ENCODE results near the gene TMEM147. TPM values are rescaled to one million over a fixed set of nuclear protein-coding genes. Genes with fewer than 3 reads are reported as not detected.

The TMEM147 gene
- polyA plus RNA-seq, 2 of the 4 experiments (the other 2 are of a cell fraction) = 282 to 335 TPM

- CTCF ChIA-PET = interaction anchor here (0.6 to 5.1 kb wide), 71 partner anchors 9 to 436 kb away, joined by 3 to 81 read pairs (median 6); partner anchors contain the start of genes ATP4A, COX6B1, DMKN and HAUS5
- Histone ChIP-seq H3K4me2 (no peak overlapping the region), H3K4me1 (peaks cover 12% of the 10 kb centered on the region), H3K27ac (no peak overlapping the region), H3K9me3 (no peaks in the 10 kb centered on the region), H3K4me3 (no peak overlapping the region)
- 23% methylated on average over 6 of the region's 6 CpGs for WGBS (ENCODE audit: missing lambda C conversion rate)
- POLR2A ChIA-PET = interaction anchor here (2.6 kb wide), 1 partner anchor 8 kb away, joined by 7 read pairs; no protein-coding TSS in a partner anchor
- peak; percentile 99 for FAIRE-seq
- peak; percentile 88 to 96 for DNase-seq (ENCODE audit: low read depth in 1 of 2, low spot score in 1 of 2)
- ATAC-seq = peak; percentile 21 to 60; a peak in 4 of 6 replicates
- TF ChIP-seq HES2 (IDR thresholded peaks at IDR 0.05) (no peak), TFCP2L1 (CRISPR knock-in tag; IDR thresholded peaks at IDR 0.05) (no peak), KDM1A (IDR thresholded peaks at IDR 0.05; ENCODE audit: low read depth) (no peak), CHD2 (IDR thresholded peaks at IDR 0.05; ENCODE audit: low read length, partially characterized antibody) (no peak), RAD21 (conservative IDR thresholded peaks at IDR 0.05 in 1 of 2, IDR thresholded peaks at IDR 0.05 in 1 of 2) (peak; percentile 74 to 86), USF2 (IDR thresholded peaks at IDR 0.05) (no peak), HEYL (CRISPR knock-in tag; IDR thresholded peaks at IDR 0.05) (no peak), RNF2 (IDR thresholded peaks at IDR 0.05; ENCODE audit: borderline replicate concordance, low read depth) (no peak), ATOH8 (CRISPR knock-in tag; IDR thresholded peaks at IDR 0.05; ENCODE audit: low read depth) (no peak), GATA3 (IDR thresholded peaks at IDR 0.05; ENCODE audit: borderline replicate concordance) (no peak), ZSCAN20 (CRISPR knock-in tag; IDR thresholded peaks at IDR 0.05) (no peak), CBX2 (IDR thresholded peaks at IDR 0.05; ENCODE audit: borderline replicate concordance, low read depth) (no peak), EHMT2 (IDR thresholded peaks at IDR 0.05; ENCODE audit: low read depth) (no peak), NFE2L2 (conservative IDR thresholded peaks at IDR 0.05; ENCODE audit: low read length) (0 out of 2 replicates have a peak, but pooled peaks have one; percentile 1), MAZ (IDR thresholded peaks at IDR 0.05; ENCODE audit: borderline replicate concordance, low read depth, low read length) (no peak), MYC (IDR thresholded peaks at IDR 0.05; ENCODE audit: borderline replicate concordance, low read length) (no peak), KDM5A (IDR thresholded peaks at IDR 0.05) (no peak), RCOR1 (IDR thresholded peaks at IDR 0.05; ENCODE audit: low read depth, low read length) (no peak), POLR2A (IDR thresholded peaks at IDR 0.05; ENCODE audit: low read length) (no peak), FOXS1 (CRISPR knock-in tag; IDR thresholded peaks at IDR 0.05) (no peak), FOSB (CRISPR knock-in tag; IDR thresholded peaks at IDR 0.05) (no peak), BHLHE40 (IDR thresholded peaks at IDR 0.05; ENCODE audit: low read depth, low read length) (no peak), JUN (IDR thresholded peaks at IDR 0.05) (0 out of 5 replicates have a peak, but pooled peaks of 1 of the 2 experiments have one; percentile 9), SMC3 (IDR thresholded peaks at IDR 0.05) (peak; percentile 68), CBX8 (IDR thresholded peaks at IDR 0.05) (no peak), PHF8 (IDR thresholded peaks at IDR 0.05; ENCODE audit: borderline replicate concordance, low read depth) (no peak), HOXB5 (CRISPR knock-in tag; IDR thresholded peaks at IDR 0.05) (no peak), RFX5 (IDR thresholded peaks at IDR 0.05) (0 out of 2 replicates have a peak, but pooled peaks have one; percentile 57), E2F6 (IDR thresholded peaks at IDR 0.05; ENCODE audit: borderline replicate concordance, low read depth) (no peak), HMGXB4 (CRISPR knock-in tag; IDR thresholded peaks at IDR 0.05; ENCODE audit: borderline replicate concordance) (no peak), ESRRA (IDR thresholded peaks at IDR 0.05; ENCODE audit: borderline replicate concordance, low read length) (no peak)
- TF ChIP-seq, protein P1, sequence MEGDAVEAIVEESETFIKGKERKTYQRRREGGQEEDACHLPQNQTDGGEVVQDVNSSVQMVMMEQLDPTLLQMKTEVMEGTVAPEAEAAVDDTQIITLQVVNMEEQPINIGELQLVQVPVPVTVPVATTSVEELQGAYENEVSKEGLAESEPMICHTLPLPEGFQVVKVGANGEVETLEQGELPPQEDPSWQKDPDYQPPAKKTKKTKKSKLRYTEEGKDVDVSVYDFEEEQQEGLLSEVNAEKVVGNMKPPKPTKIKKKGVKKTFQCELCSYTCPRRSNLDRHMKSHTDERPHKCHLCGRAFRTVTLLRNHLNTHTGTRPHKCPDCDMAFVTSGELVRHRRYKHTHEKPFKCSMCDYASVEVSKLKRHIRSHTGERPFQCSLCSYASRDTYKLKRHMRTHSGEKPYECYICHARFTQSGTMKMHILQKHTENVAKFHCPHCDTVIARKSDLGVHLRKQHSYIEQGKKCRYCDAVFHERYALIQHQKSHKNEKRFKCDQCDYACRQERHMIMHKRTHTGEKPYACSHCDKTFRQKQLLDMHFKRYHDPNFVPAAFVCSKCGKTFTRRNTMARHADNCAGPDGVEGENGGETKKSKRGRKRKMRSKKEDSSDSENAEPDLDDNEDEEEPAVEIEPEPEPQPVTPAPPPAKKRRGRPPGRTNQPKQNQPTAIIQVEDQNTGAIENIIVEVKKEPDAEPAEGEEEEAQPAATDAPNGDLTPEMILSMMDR (IDR thresholded peaks at IDR 0.05) = peak; percentile 97
- TF ChIP-seq, protein P2, sequence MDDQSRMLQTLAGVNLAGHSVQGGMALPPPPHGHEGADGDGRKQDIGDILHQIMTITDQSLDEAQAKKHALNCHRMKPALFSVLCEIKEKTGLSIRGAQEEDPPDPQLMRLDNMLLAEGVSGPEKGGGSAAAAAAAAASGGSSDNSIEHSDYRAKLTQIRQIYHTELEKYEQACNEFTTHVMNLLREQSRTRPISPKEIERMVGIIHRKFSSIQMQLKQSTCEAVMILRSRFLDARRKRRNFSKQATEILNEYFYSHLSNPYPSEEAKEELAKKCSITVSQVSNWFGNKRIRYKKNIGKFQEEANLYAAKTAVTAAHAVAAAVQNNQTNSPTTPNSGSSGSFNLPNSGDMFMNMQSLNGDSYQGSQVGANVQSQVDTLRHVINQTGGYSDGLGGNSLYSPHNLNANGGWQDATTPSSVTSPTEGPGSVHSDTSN (IDR thresholded peaks at IDR 0.05) = no peak
Measured at GRCh38 chr19:35549174-35549788, 3.9 kb downstream of the TMEM147 start.
